NK-92 treated with Interleukin-12 subunit alpha and Interleukin-12 subunit beta, amount 100 ng/mL, for 24 hours (cell line): ENCODE results near the gene BRIP1.
"Not testable (repeated sequence)": the region's sequence is repeated elsewhere in the genome, so short reads cannot be mapped to it uniquely, and the experiment has no call there.

Experiments
- DNase-seq: peaks from one replicate; lab custom pipeline; 2025; lab: John Stamatoyannopoulos, UW

BRIP1 gene

DNA sequence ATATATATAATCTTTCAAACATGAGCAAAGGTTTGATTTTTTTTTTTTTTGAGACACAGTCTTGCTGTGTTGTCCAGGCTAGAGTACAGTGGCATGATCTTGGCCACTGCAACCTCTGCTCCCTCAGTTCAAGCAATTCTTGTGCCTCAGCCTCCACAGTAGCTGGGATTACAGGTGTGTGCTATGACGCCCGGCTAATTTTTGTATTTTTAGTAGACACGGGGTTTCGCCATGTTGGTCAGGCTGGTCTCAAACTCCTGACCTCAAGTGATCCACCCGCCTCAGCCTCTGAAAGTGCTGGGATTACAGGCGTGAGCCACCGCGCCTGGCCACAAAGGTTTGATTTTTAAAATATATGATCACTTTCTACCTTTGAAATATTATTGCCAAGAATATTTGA, 135.5 kb downstream of the BRIP1 start:
- not testable (repeated sequence) for DNase-seq

DNA sequence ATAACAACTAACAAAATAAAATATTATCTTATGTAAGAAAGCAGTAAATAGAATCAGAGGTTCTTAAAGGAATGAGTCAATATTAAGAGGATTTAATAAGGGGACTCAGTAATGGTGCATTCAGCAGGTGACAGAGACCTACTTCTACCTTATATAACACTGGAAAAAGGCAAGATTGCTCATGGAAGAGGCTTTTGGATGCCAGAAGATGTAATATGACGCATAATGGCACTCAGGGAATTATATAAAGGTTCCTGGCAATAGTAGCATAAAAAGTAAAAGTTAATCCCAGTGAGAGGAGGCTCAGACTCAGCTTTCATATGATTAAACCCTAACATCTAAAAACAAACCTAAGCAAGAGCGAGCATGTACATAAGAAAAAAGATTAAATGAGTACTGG, 136.4 kb downstream of the BRIP1 start:
- DNase-seq: no peak

DNA sequence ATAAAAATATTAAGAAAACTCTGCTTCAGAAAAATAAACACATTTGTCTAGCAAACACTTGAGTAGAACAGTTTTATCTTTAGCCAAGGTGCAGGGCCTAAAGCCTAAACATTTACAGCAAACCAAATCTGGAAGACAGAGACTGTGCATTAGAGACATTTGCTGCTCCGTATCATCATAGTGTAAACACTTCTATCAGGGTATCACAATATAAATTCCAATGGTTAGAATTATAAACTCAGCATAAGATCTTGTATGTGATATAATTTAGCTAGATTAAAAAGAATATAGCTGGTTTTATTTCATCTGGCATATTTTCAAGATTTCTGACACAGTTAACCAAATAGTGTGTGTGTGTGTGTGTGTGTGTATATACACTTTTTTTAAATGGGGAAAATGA, 138.6 kb downstream of the BRIP1 start:
- no peak for DNase-seq

DNA sequence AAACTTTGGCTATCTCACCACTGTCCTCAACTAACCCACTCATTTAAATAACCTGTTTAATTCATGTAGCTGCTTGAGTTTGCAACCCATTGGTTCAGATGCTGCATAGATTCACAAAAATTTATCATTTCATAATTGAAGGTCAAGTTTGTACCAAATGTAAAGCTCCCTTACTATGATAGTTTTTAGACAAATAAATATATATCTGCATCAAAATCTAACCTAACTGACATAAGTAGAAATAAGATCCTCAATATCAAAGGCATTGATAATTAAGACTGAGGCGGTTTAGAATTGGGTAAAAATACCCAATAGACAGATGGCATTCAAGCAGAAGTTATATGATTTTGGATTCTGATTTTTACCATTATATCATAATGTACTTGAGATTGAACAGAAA, 139.4 kb downstream of the BRIP1 start:
- DNase-seq: no peak

DNA sequence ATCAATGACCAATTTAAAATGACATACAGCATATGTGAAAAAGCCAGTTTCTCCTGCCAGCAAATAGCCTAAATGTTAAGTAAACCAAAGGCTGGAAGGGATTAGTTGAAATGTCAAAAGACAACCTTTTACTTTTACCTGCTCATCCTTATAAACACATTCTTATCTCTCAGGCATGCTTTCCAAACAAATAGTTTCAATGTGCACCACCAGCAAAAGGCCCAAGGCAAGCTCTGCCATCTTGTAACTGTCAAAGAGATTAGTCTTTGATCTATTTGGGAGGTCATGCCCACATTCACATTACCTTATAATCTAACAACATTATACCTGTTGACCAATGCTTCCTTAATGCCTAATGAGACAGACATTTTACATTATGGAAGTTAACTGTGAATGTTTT, 140.1 kb downstream of the BRIP1 start:
- DNase-seq: no peak

DNA sequence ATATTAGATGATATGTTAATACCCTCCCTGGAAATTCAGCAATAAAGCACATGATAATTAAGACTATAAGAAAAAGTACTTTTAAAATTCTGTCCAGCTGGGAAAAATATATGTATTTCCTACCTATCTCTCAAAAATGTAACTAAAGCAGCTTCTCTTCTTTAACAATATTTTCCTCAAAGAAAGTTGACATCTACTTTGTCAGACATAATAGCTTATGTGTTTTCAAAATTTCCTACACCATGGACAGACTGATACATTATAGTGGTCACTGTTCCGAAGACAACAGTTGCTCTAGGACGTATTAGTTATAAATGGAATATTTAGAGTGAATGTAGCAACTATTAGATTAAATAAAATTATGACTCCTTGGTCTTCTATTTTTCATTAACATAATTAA, 140.9 kb downstream of the BRIP1 start:
- DNase-seq: no peak

DNA sequence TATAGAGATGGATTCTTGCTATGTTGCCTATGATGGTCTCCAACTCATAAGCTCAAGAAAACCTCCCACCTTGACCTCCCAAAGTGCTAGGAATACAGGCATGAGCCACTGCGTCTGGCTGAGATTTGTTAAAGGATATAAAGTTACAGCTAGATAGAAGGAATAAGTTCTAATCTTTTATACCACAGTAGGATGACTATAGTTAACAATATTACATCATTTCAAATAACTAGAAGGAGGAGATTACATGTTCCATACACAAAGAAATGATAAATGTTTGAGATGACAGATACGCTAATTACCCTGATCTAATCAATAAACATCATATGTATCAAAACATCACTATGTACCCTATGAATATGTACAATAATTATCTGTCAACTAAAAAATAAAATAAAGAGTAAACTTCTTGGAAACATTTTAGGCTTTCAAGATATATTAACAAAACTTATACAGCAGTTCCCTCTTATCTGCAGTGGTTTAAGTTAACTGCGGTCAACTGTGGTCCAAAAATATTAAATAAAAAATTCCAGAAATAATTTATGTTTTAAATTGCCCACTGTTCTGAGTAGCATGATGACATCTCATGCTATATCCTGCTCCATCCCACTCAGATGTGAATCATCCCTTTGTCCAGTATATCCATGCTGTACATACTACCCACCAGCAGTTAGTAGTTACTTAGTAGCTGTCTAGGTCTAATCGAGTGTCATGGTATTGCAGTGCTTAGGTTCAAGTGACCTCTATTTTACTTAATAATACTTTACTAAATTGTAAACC, 143.1 kb downstream of the BRIP1 start:
- DNase-seq: no peak

DNA sequence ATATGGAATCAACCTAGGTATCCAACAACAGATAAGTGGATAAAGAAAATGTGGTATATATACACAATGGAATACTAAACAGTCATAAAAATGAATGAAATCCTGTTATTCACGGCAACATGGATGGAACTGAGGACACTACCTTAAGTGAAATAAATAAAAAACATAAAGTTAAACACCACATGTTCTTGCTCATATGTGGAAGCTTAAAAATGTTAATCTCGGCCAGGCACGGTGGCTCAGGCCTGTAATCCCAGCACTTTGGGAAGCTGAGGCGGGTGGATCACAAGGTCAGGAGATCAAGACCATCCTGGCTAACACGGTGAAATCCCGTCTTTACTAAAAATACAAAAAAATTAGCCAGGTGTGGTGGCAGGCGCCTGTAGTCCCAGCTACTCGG, 144.1 kb downstream of the BRIP1 start:
- DNase-seq: not testable (repeated sequence)

DNA sequence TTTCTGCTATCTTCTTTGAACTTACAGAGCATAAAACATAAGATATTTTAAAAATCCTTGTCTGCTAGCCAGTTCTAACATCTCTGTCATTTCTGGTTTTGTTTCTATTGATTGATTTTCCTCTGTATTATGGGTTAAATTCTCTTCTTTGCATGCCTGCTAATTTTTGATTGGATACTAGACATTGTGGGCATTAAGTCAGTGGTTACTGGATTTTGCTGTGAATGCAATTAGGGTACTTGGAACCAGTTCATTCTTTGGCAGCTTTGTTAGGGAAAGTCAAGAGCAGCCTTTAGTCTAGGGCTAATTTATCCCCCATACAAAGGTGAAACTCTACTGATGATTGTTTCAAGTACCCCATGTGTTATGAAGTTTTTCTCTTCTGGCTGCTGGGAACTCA, 145.3 kb downstream of the BRIP1 start:
- no peak for DNase-seq

DNA sequence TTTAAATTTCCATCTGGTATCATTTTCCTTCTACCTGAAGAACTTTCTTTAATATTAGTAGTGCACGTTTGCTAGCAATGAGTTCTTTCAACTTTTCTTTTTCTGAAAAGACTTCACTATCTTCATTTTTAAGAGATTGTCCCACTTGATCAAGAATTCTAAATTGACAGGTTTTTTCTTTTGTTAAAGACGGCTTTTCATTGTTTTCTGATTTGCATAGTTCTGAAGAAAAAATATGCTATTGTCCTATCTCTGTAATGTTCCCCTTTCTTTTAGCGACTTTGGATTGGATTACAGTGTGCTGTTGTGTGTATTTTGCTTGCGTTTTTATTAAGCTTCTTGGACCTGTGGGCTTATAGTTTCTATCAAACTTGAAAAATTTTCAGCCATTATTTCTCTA, 146.0 kb downstream of the BRIP1 start:
- no peak for DNase-seq

DNA sequence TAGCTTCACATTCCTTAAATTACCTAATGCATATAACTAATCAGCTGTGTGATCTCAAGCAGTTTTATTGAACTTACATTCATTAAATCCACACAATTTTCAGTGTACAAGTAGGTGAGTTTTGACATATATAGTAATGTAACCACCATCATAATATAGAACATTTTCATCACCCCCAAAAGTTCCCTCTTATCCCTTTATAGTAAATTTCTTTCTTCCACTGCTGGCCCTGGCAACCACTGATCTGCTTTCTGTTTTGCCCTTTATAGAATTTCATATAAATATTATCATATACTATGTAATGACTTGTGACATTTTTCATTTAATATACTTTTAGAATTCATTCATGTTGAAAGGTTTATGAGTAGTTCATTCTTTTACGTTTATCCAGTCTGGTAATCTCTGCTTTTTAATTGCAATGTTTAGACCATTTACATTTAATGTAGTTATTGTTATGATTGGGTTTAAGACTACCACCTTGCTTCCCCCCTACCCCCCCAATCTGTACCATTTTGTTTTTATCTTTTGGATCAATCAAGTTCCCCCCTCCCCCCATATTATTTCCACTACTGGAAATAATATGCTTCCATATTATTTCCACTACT, 147.0 kb downstream of the BRIP1 start:
- no peak for DNase-seq

DNA sequence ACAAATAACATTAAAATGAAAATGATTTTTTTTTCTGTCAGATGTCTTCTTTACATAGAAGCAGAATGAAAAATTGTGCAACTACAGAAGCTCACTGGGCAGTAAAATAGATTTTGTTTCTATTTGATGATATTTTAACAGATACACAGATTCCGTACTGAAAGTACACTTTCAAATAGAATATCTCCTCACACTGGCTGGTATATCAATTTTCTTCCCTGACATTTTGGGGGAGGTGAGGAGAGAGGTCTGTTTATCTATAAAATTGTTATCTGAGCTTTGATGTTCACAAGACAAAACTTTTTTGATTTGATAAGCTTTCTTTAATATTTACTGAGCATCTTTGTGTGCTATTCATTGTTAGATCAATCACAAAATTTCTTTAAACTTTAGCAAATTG, 148.0 kb downstream of the BRIP1 start:
- no peak for DNase-seq

DNA sequence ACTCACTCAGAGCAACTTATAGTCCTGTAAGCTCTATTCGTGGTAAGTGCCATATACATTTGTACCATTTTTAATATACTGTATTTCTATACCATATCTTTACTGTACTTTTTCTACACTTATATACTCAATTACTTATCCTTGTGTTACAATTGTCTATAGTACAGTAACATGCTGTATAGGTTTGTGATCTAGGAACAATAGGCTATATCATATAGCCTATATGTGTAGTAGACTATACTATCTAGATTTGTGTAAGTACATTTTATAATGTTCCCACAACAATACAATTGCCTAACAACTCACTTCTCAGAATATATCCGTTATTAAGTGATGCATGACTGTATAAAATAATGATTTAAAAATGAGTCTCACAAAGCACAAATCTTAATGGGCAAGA, 149.0 kb downstream of the BRIP1 start:
- DNase-seq: no peak

DNA sequence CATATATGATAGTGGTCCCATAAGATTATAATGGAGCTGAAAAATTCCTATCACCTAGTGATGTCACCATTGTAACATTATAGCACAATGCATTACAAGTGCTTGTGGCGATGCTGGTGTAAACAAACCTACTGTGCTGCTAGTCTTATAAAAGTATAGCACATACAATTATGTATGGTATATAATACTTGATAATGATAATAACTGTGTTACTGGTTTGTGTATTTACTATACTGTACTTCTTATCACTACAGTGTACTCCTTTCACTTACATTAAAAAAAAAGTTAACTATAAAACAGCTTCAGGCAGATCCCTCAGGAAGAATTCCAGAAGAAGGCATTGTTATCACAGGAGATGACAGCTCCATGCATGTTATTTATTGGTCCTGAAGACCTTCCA, 150.3 kb downstream of the BRIP1 start:
- no peak for DNase-seq

DNA sequence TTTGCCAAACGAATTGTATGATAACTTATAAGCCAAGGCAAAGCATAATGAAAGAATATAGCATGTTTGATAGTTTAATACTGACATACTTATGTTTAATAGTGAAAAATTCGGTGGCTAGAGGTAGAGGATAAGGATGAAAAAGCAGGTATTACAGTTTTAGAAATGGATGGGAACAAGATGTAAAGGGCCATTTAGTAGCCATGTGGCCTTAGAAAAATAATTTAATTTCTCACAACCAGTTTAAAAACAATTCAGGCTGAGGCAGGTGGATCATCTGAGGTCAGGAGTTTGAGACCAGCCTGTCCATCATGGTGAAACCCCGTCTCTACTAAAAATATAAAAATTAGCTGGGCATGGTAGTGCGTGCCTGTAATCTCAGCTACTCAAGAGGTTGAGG, 152.8 kb downstream of the BRIP1 start:
- DNase-seq: no peak

DNA sequence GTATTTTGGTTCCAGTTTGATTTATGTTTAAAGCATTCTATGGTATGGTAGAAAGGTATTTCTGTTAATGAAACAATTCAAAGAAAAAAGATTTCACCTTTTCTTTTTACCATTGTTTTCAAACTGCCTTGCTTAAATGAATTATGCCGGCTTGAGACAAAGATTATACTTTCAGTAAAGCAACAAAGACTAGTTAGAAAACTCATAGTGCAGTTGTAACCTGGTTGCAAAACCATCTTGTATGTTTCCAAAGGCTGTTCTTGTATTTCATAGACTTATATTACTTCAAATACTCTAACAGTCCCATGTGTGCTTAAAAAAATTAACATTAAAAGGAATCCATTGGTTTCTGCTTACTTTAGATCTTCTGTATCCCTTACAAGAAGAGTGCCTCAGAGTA, 153.8 kb downstream of the BRIP1 start:
- no peak for DNase-seq

DNA sequence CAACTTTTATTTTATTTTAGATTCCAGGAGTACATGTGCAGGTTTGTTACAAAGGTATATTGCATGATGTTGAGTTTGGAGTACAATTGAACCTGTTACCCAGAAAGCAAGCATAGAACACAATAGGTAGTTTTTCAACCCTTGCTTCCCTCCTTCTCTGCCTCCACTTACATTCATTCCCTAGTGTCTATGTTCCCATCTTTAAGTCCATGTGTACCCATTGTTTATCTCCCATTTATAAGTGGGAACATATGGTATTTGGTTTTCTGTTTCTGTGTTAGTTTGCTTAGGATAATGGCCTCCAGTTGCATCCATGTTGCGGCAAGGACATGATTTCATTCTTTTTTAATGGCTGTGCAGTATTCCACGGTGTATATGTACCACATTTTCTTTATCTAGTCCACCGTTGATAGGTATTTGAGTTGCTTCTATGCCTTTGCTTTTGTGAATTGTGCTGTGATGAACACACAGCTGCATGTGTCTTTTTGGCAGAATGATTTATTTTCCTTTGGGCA, 158.3 kb downstream of the BRIP1 start:
- DNase-seq: no peak

DNA sequence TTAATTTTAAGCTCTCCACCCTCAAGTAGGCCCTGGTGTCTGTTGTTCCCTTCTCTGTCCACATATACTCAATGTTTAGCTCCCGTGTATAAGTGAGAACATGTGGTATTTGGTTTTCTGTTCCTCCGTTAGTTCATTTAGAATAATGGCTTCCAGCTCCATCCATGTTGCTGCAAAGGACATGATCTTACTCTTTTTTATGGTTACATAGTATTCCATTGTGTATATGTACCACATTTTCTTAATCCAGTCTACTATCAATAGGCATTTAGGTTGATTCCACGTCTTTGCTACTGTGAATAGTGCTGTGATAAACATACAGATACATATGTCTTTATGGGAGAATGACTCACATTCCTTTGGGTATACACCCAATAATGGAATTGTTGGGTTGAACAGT, 160.9 kb downstream of the BRIP1 start:
- no peak for DNase-seq

DNA sequence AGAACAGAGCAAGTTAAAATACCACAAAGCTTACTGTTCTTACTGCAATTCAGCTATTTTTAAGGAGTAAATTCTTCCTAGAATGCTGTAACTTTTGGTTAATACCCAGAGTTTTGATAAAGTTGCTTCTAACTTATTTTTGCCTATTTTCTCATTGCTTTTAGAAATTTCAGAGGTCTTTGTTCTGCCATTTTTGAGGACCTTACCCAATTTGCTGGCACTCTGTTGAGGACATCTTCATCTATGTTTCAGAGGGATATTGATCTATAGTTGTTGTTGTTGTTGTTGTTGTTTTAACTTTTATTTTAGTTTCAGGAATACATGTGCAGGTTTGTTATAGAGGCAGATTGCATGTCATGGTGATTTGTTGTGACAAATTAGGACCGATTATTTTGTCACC, 161.3 kb downstream of the BRIP1 start:
- no peak for DNase-seq

DNA sequence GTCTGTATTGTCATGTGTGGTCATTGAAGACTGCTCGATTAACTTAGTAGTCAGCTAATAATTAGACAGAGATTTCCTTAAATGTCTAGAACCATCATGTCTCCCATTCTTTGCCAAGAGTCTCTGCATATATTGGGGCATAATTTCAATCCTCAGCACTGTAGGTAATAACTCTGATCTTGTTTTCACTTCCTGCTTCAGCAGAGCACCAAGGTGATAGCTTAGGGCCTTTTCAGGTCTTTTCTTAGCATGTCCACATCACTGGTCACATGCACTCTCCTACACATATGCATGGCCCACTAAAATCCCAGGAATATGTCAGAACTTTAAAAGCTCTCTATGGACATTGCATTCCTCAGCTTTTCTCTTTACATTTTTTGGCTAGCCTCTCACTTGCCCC, 162.0 kb downstream of the BRIP1 start:
- DNase-seq: no peak

DNA sequence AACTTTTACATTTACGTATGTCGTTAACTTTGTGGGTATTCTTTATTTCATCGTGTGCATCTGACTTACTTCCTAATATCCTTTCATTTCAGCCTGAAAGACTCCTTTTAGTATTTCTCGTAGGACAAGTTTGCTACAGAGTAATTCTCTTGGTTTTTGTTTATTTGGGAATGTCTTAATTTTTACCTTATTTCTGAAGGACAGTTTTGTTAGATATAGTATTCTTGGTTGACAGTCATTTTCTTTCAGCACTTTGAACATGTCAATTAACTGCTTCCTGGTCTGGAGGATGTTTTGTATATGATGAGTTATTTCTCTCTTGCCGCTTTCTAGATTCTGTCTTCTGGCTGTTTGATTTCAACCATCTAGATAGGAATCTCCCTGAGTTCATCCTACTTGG, 163.1 kb downstream of the BRIP1 start:
- no peak for DNase-seq

DNA sequence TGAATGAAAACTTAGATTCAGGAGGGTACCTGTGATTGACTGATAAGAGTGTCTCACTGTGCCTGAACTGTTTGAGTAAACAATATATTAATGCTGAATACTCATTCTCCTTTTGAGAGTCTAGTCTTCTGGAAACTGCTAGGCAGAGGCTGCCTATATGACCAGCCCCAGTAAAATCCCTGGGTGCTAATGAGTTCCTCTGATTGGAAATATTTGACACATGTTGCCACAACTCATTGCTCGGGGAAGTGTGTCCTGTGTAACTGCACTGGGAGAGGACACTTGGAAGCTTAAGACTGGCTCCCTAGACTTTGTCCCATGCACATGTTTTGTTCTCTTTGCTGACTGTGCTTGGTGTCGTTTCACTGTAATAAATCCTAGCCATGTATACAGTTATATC, 163.6 kb downstream of the BRIP1 start:
- no peak for DNase-seq

DNA sequence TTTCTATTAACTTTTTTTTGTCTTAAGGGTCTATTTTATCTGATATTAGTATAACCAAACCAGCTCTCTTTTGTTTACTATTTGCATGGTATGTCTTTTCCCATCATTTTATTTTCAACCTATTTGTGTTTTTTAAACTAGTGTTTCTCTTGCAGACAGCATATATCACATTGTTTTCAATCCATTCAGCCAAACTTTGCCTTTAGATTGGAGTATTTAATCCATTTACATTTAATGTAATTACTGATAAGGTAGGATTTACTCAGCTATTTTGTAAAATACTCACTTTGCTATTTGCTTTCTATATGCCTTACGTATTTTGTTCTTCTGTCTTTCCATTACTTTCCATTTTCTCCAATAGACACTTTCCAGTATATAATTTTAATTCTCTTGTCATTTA, 164.3 kb downstream of the BRIP1 start:
- no peak for DNase-seq

DNA sequence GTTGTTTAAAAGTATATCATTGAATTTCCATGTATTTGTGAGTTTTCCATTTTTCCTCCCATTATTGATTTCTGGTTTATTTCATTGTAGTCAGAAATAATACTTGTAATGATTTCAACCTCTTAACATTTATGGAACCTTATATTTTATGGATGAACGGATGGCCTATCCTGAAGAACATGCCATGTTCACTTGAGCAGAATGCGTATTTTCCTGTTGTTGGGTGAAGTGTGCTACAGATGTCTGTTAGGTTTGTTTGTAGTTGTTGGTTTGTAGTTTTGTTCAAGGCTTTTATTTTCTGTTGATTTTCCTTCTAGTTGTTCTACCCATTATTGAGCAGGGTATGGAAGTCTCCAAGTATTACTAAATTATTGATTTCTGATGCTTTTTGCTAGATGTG, 165.1 kb downstream of the BRIP1 start:
- DNase-seq: no peak
